HG03280 (cell line): ENCODE results near the gene FAM241A.

Source experiments
- ATAC-seq: cut with Tn5 transposase; IDR thresholded peaks from one replicate; pipeline ENCODE4 v1.9.1; 2021; ENCODE audit warnings: mild to moderate bottlenecking, moderate library complexity; ENCODE audit not compliant: unreplicated experiment

FAM241A gene

DNA sequence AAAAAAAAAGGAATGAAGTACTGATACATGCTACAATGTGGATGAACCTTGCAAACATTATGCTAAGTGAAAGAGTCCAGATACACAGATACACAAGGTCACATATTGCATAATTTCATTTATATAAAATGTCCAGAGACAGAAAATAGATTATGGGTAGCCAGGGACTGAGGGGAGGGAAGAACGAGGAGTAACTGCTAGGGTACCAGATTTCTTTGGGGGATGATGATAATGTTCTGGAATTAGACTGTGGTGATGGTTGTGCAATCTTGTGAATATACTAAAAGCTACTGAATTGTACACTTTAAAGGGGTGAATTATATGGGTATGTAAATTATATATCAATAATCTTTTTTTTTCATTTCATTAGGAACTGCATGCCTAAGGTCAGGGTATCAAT is 65.5 kb downstream of the FAM241A start:
- no peak for ATAC-seq

DNA sequence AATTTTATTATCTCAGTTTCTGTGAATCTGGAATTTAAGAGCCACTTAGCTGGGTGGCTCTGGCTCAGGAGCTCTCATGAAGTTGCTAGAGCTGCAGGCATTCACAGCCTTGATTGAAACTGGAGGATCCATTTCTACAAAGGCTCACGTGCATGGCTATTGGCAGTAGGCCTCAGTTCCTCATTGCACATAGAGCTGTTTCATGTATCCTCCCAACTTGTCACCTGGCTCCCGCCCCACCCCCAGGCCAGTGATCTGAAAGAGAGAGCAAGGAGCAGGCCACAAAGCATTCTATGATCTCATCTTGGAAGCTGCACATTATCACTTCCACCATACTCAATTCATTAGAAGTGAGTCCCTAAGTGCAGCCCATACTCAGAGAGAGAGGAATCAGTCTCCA is 67.8 kb downstream of the FAM241A start:
- no peak for ATAC-seq

DNA sequence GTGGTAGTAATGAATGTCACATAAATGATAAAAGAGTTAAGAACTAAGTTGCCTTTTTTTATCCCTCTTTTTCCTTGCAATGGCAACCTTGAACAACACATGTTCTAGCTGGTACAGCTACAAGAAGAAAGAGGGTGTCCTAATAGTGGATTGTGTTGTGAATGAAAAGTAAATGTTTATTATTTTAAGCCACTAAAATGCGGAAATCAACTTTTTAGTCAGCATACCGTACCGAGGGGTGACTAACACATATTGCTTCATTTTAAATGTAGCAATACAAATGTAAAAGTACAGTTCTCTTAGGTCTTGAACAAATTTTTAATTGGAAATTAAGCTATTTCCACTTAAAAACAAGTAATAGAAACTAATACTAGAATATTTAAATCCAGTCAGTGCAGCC is 68.6 kb downstream of the FAM241A start:
- no peak for ATAC-seq

DNA sequence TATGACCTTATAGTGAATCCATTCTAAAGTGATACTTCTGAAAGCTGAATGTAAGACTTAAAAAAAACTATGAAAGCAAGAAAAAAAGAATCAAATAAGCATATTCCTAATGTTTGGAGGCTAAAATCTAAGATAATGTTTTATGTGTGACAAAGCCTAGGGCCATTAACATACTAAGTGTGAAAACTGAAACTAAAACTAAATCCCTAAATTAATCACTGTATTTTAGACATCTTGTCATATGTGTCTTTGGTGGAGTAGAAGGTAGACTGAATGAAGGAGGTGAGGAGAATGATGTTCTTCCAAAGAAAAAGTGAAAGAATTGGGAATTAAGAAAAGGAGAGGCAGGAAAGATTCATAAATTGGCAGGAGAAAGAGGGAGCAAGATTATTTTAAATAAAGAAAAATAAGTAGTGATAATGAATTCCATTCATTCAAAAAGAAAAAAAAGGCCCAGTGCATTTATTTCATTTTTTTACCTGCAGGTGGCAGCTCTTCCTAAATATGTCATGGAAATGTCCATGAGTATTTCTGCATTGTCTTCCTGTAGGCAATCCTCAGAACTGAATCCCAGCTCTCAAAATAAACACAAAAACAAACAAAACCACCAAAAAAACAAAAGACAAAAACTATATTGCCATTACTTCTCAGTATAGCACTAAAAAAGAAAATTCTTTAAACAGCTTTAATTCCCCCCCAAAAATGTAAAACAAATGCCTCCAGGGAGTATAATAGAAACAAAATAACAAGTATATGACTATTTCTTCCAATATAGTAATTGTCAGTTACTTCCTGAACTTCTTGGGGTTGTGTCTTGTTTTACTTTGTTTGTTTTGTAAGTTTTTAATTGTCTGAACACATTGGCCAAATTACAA is 69.4 kb downstream of the FAM241A start:
- ATAC-seq = no peak

DNA sequence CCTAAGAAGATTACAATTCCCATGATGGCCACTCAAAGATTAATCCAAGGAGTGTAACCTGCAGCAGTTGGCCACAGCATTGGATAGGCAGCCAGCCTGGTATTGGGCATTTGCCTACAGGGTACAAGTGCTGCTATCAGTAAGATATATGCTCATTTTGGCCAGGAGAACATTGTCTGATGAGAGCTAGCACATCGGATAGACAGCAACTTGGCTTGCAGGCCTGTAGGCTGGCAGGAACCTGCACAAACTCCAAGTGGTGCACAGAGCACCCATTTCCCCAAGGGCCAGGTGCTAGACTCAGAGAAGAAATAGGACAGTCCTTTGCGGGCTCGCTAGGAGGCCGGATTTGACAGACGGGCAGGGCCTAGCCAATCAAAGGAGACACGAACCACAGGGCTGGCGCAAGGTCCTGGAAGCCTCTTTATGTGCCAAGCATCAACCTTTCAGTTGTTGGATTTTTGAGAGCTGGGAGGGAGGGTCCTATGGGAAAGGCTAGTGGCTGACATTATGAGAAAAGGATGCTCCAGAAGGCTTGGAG is 74.6 kb downstream of the FAM241A start:
- ATAC-seq = no peak

DNA sequence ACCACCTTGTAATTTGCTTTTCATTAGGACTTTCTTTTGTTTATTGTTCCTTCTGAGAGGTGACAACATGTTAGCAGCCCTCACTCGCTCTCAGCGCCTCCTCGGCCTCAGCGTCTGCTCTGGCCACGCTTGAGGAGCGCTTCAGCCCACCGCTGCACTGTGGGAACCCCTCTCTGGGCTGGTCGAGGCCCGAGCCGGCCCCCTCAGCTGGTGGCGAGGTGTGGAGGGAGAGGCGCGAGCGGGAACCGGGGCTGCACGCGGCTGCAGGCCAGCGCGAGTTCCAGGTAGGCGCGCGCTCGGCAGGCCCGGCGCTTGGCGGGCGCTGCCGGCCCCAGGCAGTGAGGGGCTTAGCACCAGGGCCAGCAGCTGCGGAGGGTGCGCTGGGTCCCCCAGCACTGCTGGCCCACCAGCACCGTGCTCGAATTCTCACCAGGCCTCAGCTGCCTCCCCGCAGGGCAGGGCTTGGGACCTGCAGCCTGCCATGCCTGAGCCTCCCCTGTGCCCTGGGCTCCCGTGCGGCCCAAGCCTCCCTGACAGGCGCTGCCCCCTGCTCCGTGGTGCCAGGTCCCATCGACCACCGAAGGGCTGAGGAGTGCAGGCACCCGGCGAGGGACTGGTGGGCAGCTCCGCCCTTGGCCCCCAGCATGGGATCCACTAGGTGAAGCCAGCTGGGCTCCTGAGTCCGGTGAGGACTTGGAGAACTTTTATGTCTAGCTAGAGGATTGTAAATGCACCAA is 77.1 kb downstream of the FAM241A start:
- no peak for ATAC-seq

DNA sequence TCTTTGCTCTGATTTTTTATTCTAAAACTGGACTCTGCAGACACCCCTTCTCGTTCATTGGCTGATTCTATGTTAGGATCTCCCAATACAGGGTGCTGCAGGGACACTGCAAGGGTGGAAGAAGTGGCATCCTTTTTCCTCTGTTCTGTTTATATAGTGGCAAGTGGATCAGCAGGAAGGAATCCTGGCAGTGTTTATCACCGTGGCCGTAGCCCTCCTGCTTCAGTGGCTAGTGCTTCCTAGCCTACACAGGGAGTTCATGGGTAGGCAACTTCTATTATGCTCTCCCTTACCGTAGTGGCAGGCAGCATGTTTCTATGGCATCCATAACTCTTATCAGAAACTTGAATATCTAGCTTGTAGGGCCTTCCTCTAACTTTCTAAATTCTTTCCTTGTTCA is 79.9 kb downstream of the FAM241A start:
- no peak for ATAC-seq

DNA sequence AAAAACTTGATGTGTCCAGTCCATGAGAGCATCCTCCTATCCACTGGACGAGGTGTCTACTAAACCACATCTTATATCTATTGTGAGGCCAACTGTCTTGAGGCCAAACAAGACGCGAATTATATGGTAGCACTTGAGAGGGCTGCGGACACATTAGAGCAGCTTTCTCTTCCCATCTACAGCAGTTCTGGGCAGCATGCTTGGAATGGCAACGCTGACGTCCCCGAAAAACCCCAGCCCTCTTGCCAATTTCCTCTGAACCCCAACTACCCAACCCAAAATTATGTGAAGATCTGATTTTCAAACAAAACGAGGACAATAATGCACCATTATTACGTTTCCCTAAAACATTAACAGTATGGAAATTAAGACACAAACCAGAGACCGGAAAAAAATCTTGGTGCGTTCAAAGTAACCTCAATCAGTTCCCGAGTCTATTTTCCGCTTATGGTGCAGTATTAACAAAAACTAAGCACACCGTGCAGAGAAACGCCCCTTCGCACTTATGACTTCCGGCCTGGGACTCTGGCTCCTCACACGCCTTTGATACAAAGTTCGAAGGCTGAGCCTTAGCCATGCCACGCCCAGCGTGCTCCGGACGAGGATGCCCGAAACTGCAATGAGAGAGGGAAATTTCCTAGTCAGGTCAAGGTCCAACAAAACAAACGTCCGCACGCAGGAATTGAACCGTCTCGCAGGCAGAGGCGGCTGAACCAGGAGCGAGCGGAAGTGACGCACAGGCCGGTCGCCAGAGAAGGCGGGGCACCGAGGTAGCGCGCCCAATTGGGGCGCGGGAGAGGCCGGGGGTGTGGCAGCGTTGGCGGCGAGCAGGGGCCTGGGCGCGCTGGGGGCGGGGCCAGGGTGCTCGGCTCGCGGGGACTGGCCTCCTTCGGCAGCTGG is 85.9 kb downstream of the FAM241A start:
- peak; percentile 90 for ATAC-seq

DNA sequence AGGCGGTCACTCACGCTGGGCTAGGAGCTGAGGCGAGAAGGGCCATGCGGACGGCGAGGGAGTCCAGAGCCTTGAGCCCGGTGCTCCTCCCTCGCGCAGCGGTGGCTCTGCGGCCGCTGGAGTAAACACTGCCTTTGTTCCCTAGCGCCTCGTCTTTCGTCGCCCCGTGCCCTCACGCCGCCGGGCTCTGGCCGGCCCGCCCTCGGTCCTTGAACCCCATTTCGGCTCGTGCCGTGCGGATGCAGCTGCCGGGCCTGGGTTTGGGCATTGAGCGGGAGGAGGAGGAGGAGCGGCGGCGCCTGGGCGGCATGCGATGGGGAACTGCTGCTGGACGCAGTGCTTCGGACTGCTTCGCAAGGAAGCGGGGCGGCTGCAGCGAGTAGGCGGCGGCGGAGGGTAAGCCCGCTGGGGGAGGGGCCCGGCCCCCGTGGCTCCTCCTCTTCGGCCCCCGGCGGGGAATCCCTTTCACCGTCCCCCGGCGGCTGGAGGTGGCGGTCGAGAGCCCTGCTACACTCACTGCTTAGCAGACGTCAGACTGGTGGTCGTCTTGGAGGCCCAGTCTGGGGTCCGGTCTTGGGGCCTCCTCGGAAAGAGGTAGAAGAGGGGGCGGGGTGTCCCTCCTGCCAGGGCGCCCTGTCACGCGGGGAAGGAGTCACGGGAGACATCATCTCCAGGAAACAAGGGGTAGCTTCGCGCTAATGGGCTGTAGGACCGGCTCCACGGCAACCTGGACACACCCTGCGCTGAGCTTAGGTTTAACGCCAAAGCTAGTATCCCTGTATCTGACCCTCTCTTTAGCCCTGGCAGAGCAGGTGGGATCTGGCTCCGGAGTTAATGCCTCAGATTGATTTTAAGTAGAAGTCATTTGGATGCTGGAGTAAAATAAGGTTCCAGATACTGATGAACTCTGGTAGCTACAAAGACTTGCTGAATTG is 86.8 kb downstream of the FAM241A start, which contains the start of gene AP1AR:
TSS of gene AP1AR (plus strand) at position 9 of the 935 bp plus-strand sequence. CDS start at position 314, 305 bp downstream.
- peak; percentile 72 for ATAC-seq

DNA sequence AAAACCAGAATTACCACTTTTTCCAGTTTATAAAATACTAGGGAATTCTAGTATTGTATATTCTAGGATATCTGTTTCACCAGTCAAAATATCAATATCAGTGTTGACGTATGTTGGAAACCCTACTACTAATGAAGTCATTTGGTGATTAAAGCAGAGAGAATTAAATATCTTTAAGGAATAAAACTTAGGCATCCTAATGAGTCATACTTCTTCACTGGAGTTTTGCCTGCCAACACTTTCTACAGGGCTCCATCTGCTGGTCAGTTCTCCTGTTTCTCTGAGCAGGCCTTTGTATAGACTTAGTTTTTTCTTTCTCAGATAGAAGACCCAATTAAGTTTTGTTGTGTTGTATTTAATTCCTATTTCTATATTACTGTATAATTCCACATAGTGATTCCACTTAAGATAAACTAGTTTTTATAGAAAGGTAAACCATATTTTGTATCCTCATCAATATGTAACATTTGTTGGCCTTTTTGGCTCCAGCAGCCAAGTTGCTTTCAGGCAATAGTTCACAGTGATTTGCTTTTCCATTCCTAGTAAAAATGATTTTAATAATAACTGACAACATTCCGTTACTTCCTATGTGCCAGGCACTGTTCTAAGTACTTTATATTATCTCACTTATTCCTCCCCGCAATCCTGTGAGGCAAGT is 89.8 kb downstream of the FAM241A start:
- ATAC-seq = no peak

DNA sequence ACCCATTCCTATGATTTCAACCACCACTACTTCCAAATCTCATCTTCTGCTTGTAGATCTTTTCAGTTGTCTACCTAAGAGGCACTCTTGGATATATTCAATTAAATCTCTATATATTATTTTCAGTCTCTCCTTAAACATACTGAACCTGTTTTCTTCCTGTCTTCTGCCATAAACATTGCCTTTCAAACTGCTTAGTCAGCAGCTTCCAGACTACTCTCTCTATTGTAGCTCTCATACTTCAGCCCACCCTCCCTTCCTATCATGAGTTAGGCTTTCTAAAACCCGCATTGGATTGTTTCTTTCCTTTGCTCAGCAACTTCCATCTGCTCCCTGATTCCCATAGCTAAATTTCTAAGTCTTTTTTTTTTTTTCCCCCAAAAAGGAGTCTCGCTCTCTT is 90.8 kb downstream of the FAM241A start:
- ATAC-seq = no peak

DNA sequence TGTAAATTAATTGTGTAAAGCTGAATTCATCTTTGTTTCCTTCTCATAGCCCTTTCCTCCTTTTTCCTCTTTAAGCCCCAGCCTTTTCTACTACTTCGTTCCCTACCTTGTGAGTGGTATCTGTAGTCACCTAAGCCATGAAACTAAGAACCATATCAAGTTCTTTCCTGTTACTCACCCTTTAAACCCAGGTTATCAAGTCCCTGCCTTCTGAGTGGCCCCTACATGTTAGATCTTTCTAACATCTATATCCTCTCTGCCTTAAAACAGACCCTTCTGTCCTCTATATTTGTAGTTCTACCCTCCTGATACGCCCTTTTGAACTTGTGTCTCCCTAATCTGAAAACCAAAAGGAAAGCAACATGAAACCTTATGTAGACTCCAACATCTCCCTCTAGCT is 93.6 kb downstream of the FAM241A start:
- no peak for ATAC-seq
